Motor neuron (in vitro differentiated cells): ENCODE data around the gene ROCK1. TPM values are rescaled to one million over a fixed set of nuclear protein-coding genes. Genes with fewer than 3 reads are reported as not detected.

ENCODE experiments used
- ATAC-seq, 8 experiments: fragments of 200-7000 bp; cut with Tn5 transposase; replicated peaks in 6 of 8; 2 replicates each; pipeline ENCODE4 v1.8.0; 2021; ENCODE audit warnings: mild to moderate bottlenecking in 8 of 8, moderate library complexity in 8 of 8
- H3K27ac ChIP-seq, 2 donors: fragments of 250-450 bp; sonication (Bioruptor Pico); 2 replicates each; pipeline ENCODE4 v1.9.0; 2021; ENCODE audit warnings: antibody characterized with exemption in 2 of 2, mild to moderate bottlenecking in 2 of 2, moderate library complexity in 1 of 2
- H3K4me1 ChIP-seq, 2 donors: fragments of 250-450 bp; sonication (Bioruptor Pico); replicated peaks in 1 of 2; 2 replicates each; pipeline ENCODE4 v1.6.1; 2021; ENCODE audit warnings: antibody characterized with exemption in 2 of 2, mild to moderate bottlenecking in 2 of 2, moderate library complexity in 1 of 2
- H3K4me3 ChIP-seq, 5 donors: fragments of 250-450 bp; sonication (Bioruptor Pico); 2 replicates each; pipeline ENCODE4 v1.9.0; 2021; ENCODE audit warnings: antibody characterized with exemption in 5 of 5, mild to moderate bottlenecking in 5 of 5, moderate library complexity in 4 of 5
- WGBS, 10 experiments: fragments of 450-650 bp; shearing (Covaris generic); methylation state at CpG; one replicate each; pipeline ENCODE4 v1.0.0; 2022; 5-methylcytosine and 5-hydroxymethylcytosine counted together
- in situ Hi-C, 9 experiments: fragments of 400-800 bp; cut with MboI; loops; one replicate each; pipeline ENCODE4 v1.15.0; 2021; ENCODE audit warnings: low sequenced_read_pairs in 9 of 9, low pct_unique_long_range_greater_than_20kb in 2 of 9; ENCODE audit not compliant: unreplicated experiment in 9 of 9
- total RNA-seq, 8 experiments: library from RNA; unstranded; fragments of 300-600 nt; gene quantifications; 2 replicates each; pipeline versions ENCODE4 v1.2.3 to v1.2.4, GENCODE V29; 2022

Gene ROCK1
- total RNA-seq, 8 experiments from 2014 or later: 21.1 to 48.3 (median 25.9) TPM

DNA sequence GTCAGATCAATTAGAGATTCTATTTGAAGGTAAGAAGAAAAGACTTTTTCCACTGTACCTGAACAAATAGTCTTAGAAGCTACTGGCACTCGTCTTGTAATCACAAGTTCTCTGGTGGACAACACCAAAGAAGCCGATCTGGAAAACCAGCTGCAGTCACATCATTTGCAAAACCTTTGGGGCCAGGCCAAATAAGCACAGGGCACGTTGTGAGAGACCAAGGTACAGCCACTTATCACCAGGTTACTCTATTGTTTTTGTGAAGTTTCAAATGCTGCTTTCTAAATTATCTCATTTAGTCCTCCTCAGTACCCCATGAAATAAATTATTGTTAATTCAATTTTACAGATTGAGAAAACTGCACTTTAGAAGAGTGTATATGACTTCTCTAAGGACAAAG is 18.5 kb downstream of the ROCK1 start:
- 94 to 100% (median 100%) methylated on average over 1 to 3 of the region's 3 CpGs; no CpG with 5 or more reads in 3 of the 10 experiments for WGBS, 10 experiments
- no peak overlapping the region for H3K4me3 ChIP-seq
- H3K4me1 ChIP-seq: no peaks in the 10 kb centered on the region
- in situ Hi-C loops: loop anchor here in 1 of 9 experiments (10.0 kb wide), 1 partner anchor 78 kb away; no protein-coding TSS in a partner anchor
- no peak for ATAC-seq
- no peak overlapping the region for H3K27ac ChIP-seq

DNA sequence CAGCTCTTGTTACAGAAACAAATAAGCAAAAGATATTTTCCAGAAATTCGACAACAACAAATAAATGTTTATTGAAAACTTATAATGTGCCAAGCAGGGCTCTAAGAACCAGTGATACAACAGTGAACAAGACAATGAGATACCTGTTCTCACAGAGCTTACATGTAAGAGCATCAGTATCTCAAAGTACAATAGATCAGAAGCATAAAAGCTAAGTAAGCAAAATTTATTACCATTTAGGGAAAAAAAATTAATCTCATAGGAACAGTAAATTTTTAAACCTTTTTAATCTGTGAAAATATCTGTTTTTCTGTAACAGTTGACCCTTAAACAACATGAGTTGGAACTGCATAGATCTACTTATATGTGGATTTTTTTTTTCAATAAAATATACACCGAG is 20.9 kb downstream of the ROCK1 start:
- WGBS, 10 experiments: 78 to 100% (median 100%) methylated on average over 1 to 2 of the region's 2 CpGs
- no peak for ATAC-seq
- Histone ChIP-seq H3K4me1 (no peaks in the 10 kb centered on the region), H3K4me3 (no peak overlapping the region), H3K27ac (no peak overlapping the region)
- in situ Hi-C loops: loop anchor here in 1 of 9 experiments (10.0 kb wide), 1 partner anchor 76 kb away; no protein-coding TSS in a partner anchor

DNA sequence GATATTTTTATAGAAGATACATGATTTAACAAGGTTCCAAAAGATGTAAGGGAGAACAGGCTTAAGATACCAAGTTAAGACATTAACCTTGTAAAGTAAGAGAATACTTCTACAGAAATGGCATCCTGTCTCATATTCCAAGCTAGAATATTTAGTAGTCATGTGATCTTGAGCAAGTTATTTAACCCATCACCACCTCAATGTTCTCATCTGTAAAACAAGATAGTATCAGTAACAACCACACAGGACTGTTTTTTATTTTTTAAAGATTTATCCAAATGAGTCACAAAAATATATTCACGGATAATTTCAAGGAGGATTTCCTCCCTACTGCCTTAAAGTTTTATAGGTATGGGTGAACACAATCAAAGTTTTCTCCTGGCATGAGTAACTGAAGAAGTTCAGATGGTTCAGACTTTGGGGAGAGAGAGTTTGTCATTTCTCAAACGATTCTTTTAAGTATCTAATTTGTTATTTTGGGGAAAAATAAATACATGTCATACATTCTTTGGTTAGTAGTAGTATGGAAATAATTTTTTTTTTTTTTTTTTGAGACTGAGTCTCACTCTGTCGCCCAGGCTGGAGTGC is 25.9 kb downstream of the ROCK1 start:
- ATAC-seq: no peak
- Histone ChIP-seq H3K27ac (no peak overlapping the region), H3K4me3 (no peak overlapping the region), H3K4me1 (no peaks in the 10 kb centered on the region)
- in situ Hi-C loops: no loop called here
- 44 to 100% (median 99%) methylated on average over 1 to 3 of the region's 3 CpGs for WGBS, 10 experiments

DNA sequence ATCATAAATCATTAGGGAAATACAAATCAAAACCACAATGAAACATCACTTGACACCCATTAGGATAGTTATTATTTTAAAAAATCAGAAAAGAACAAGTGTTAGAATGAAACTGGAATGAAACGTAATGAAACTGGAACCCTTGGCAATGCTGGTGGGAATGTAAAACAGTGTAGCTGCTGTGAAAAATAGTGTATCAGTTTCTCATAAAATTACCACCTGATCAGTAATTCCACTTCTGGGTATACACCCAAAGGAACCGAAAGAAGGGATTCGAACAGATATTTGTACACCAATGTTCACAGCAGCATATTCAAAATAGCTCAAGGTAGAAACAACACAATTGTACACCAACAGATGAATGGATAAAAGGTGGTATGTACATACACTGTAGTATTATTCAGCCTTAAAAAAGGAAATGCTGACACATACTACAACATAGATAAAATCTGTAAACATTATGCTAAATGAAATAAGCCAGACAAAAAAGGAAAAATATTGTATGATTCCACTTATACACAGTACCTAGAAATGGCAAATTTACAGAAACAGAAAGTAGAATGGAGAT is 27.0 kb downstream of the ROCK1 start:
- no peak for ATAC-seq
- 50 to 100% (median 90%) methylated on average over 1 to 3 of the region's 3 CpGs for WGBS, 10 experiments
- in situ Hi-C loops: no loop called here

GRCh38 chr18:21083017-21083416 is 28.6 kb downstream of the ROCK1 start:
- no peaks in the 10 kb centered on the region for H3K4me1 ChIP-seq
- H3K27ac ChIP-seq: no peak overlapping the region
- ATAC-seq: no peak
- H3K4me3 ChIP-seq: no peak overlapping the region
- in situ Hi-C loops: no loop called here

More for the DNA sequence above, 27.0 kb downstream of the ROCK1 start:
- Histone ChIP-seq H3K4me1 (no peaks in the 10 kb centered on the region), H3K4me3 (no peak overlapping the region), H3K27ac (no peak overlapping the region)

GRCh38 chr18:21081426-21081825 is 30.2 kb downstream of the ROCK1 start:
- in situ Hi-C loops: no loop called here
- H3K4me1 ChIP-seq: no peaks in the 10 kb centered on the region
- H3K27ac ChIP-seq: no peak overlapping the region
- 78 to 100% (median 99%) methylated on average over 1 of the region's 1 CpG for WGBS, 10 experiments
- H3K4me3 ChIP-seq: no peak overlapping the region
- ATAC-seq: no peak

DNA sequence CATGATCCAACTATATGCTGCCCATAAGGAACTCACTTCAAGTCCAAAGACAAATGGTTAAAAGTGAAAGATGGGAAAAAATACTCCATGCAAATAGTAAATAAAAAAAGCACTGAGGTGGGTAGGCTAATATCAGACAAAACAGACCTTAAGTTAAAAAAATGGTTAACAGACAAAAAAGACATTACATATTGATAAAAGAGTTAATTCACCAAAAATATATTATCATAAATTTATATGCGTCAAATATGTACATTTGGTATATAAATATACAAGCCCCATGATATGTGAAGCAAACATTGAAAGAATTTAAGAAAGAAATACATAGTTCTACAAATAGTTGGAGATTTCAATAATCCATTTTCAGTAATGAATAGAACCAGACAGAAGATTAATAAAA is 31.0 kb downstream of the ROCK1 start:
- WGBS, 10 experiments: 88 to 100% (median 100%) methylated on average over 1 of the region's 1 CpG
- no peak overlapping the region for H3K4me3 ChIP-seq
- H3K4me1 ChIP-seq: no peaks in the 10 kb centered on the region
- H3K27ac ChIP-seq: no peak overlapping the region
- in situ Hi-C loops: no loop called here
- no peak for ATAC-seq

GRCh38 chr18:21074336-21075323 is 37.0 kb downstream of the ROCK1 start:
- no peak for ATAC-seq
- no peak overlapping the region for H3K27ac ChIP-seq
- H3K4me3 ChIP-seq: no peak overlapping the region
- in situ Hi-C loops: no loop called here
- no peaks in the 10 kb centered on the region for H3K4me1 ChIP-seq
- 53 to 100% (median 93%) methylated on average over 2 to 3 of the region's 3 CpGs for WGBS, 10 experiments

DNA sequence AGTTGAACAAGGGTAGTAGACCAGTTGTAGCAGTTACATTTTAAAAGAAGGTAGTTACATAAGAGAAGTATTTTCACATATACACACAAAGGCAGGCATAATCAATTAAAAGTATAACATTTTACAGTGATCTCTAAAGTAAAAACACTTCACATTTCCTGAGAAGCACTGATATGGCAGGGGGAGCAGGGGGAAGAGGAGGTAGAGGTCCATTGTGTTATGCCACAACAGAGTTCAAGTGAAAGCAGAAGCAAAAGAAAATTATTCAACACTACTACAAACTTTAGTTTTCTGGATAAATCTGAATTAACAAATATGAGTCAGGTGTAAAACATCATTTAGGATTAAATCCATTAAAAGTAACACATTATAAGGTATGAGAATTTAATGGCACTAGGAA is 38.4 kb downstream of the ROCK1 start:
- H3K4me1 ChIP-seq: no peaks in the 10 kb centered on the region
- no peak overlapping the region for H3K4me3 ChIP-seq
- in situ Hi-C loops: no loop called here
- no peak for ATAC-seq
- no peak overlapping the region for H3K27ac ChIP-seq

DNA sequence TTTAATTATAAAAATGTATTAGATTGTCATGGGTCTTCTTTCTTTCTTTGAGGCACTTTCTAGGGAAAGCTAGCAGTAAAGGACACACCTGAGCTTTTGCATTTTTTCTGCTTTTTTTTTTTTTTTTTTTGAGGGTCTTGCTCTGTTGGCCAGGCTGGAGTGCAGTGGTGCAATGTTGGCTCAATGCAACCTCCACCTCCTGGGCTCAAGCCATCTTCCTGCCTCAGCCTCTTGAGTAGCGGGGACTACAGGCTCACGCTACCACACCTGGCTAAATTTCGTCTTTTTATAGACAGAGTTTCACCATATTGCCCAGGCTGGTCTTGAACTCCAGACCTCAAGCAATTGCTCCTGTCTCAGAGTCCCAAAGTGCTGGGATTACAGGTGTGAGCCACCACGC is 40.5 kb downstream of the ROCK1 start:
- H3K4me3 ChIP-seq: no peak overlapping the region
- 80 to 100% (median 100%) methylated on average over 1 to 4 of the region's 4 CpGs; no CpG with 5 or more reads in 3 of the 10 experiments for WGBS, 10 experiments
- no peaks in the 10 kb centered on the region for H3K4me1 ChIP-seq
- ATAC-seq: no peak
- no peak overlapping the region for H3K27ac ChIP-seq
- in situ Hi-C loops: no loop called here

- Histone ChIP-seq H3K27ac (no peak overlapping the region), H3K4me3 (no peak overlapping the region), H3K4me1 (no peaks in the 10 kb centered on the region)
- no peak for ATAC-seq
- in situ Hi-C loops: no loop called here
- WGBS, 10 experiments: 63 to 100% (median 90%) methylated on average over 1 of the region's 1 CpG
These were observed 42.1 kb downstream of the ROCK1 start for GRCh38 chr18:21069468-21069867.

DNA sequence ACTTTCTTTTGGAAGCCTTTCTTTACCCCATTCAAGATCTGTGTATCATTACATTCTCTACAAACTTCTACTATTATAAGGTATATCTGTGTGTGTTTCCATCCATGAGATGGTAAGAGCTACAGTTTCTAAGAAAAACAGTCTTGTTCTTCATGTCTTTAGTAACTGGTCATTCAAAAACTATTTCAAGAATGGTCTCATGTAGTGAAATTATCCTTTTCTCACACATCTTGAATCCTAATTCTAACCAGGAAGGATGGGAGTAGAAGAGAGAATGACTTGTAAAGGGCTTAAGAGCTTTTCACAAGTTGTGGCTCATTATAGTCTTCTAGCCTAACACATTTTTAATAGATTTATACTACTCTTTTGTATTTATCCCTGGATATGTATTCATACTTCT is 47.3 kb downstream of the ROCK1 start:
- in situ Hi-C loops: no loop called here
- no peak for ATAC-seq
- Histone ChIP-seq H3K4me1 (no peaks in the 10 kb centered on the region), H3K4me3 (no peak overlapping the region), H3K27ac (no peak overlapping the region)

DNA sequence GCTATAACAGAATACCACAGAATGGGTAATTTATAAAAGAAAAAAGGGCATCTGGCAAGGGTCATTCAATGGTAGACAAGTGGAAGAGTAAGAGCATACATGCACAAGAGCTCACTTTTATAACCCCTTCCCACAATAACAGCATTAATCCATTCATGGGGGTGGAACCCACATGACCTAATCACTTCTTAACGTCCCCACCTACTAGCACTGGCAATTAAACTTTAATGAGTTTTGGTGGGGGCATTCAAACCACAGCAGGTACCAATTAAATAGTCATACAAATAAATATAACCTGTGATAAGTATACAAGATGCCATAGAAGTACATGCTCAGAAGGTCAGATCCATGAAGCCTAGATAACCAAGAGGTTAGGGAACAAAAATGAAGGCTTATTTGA is 48.6 kb downstream of the ROCK1 start:
- WGBS, 10 experiments: 13 to 100% (median 60%) methylated on average over 1 of the region's 1 CpG; no CpG with 5 or more reads in 3 of the 10 experiments
- no peak overlapping the region for H3K27ac ChIP-seq
- no peak for ATAC-seq
- in situ Hi-C loops: no loop called here
- H3K4me1 ChIP-seq: no peaks in the 10 kb centered on the region
- no peak overlapping the region for H3K4me3 ChIP-seq
